Thoracic aorta (tissue), 2 donors: Measurements from ENCODE around the gene FN3K. TPM values are rescaled to one million over a fixed set of nuclear protein-coding genes. Genes with fewer than 3 reads are reported as not detected.

Experiments
- ATAC-seq: fragments of 150-250 bp; one replicate; pipeline ENCODE4 v1.8.0; 2017; ENCODE audit warnings: low read depth; ENCODE audit not compliant: insufficient number of reproducible peaks, low FRiP score
- DNase-seq: peaks from one replicate; pipeline ENCODE4 v3.0.0-alpha.2; 2020; ENCODE audit warnings: low spot score
- H3K27ac ChIP-seq, 2 donors: fragments of 200-600 bp; sonication (generic); 1 replicate in 1 of 2; 2 replicates in 1 of 2; pipeline ENCODE4 v1.5.1; 2016; ENCODE audit warnings: mild to moderate bottlenecking in 2 of 2, moderate library complexity in 2 of 2
- H3K27me3 ChIP-seq: fragments of 200-600 bp; sonication (generic); replicated peaks from 2 replicates; pipeline ENCODE4 v1.6.0; 2016; ENCODE audit warnings: mild to moderate bottlenecking; ENCODE audit not compliant: insufficient read depth
- H3K36me3 ChIP-seq: fragments of 200-600 bp; sonication (generic); one replicate; pipeline ENCODE4 v1.5.1; 2016
- H3K4me1 ChIP-seq, 2 donors: fragments of 200-600 bp; sonication (generic); 1 replicate in 1 of 2; 2 replicates in 1 of 2; pipeline versions ENCODE4 v1.5.1 to v1.6.0; 2016; ENCODE audit warnings: low read depth in 2 of 2, mild to moderate bottlenecking in 1 of 2; ENCODE audit not compliant: control insufficient read depth in 1 of 2
- H3K4me3 ChIP-seq: fragments of 200-600 bp; sonication (generic); 2 replicates; pipeline ENCODE4 v1.5.1; 2016; ENCODE audit warnings: mild to moderate bottlenecking
- H3K9me3 ChIP-seq: fragments of 200-600 bp; sonication (generic); 2 replicates; pipeline ENCODE4 v1.5.1; 2016
- CTCF ChIP-seq: fragments of 200-600 bp; sonication (generic); IDR thresholded peaks from one replicate; pipeline ENCODE4 v1.5.1; 2019; ENCODE audit warnings: antibody characterized with exemption
- total RNA-seq, 2 donors: library from RNA; depleted of rRNA; stranded (reverse); fragments of >200 nt; gene quantifications; one replicate each; pipeline versions ENCODE4 v1.1.0 to v1.2.3, GENCODE V29; 2016

Gene FN3K
- total RNA-seq, 2 donors from 2014 or later: 8.3 to 10.4 TPM

GRCh38 chr17:82698974-82699442 is 36.4 kb upstream of the FN3K start:
- Histone ChIP-seq H3K27me3 (no peaks in the 10 kb centered on the region), H3K27ac (peak overlapping the region in 1 of 2 donors; percentile 29), H3K36me3 (no peaks in the 10 kb centered on the region), H3K4me3 (peak overlapping the region; percentile 92), H3K4me1 (peaks cover 7 to 21% of the 10 kb centered on the region in 2 donors), H3K9me3 (peaks cover 9% of the 10 kb centered on the region)
- DNase-seq: no peak
- no peak for ATAC-seq
- no peak for TF ChIP-seq CTCF

- DNase-seq (no peak), ATAC-seq (no peak)
- Histone ChIP-seq H3K27me3 (no peaks in the 10 kb centered on the region), H3K4me1 (peaks cover 7 to 21% of the 10 kb centered on the region in 2 donors), H3K9me3 (peaks cover 4% of the 10 kb centered on the region), H3K27ac (no peak overlapping the region), H3K36me3 (no peaks in the 10 kb centered on the region), H3K4me3 (peak overlapping the region; percentile 92)
- TF ChIP-seq CTCF: no peak
These were observed 35.9 kb upstream of the FN3K start for GRCh38 chr17:82699551-82699950.

GRCh38 chr17:82702231-82702927 is 33.0 kb upstream of the FN3K start:
- Histone ChIP-seq H3K36me3 (no peaks in the 10 kb centered on the region), H3K4me1 (peaks cover 3 to 14% of the 10 kb centered on the region in 2 donors), H3K9me3 (no peaks in the 10 kb centered on the region), H3K4me3 (no peak overlapping the region), H3K27ac (no peak overlapping the region), H3K27me3 (no peaks in the 10 kb centered on the region)
- DNase-seq: no peak
- no peak for TF ChIP-seq CTCF
- no peak for ATAC-seq

- Histone ChIP-seq H3K4me3 (no peak overlapping the region), H3K4me1 (peaks cover 0 to 8% of the 10 kb centered on the region in 2 donors), H3K27me3 (no peaks in the 10 kb centered on the region), H3K27ac (no peak overlapping the region), H3K9me3 (no peaks in the 10 kb centered on the region), H3K36me3 (no peaks in the 10 kb centered on the region)
- no peak for ATAC-seq
- TF ChIP-seq CTCF: no peak
- no peak for DNase-seq
These were observed 32.2 kb upstream of the FN3K start for GRCh38 chr17:82703036-82703745.
